ENCODE measurements around the gene CLCN5.

DNA sequence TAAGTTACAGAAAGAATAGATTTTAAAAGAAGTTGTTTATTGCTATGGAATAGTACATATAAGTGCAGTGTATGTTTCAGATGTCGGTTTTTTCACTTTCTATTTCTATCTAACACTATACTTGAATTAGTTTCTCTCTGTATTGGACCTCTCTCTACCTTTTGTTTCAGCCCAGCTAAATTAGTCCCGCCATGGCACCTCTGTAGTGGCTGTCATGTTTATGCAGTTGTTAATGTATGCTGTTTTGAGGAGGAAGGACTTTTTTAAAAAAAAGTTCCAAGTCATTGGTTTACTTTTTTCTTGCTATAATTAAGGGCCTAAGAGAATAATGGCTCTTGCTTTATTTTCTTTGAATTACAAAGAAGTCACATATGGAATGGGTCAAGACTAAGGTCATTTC lies 160.3 kb downstream of the CLCN5 start:
- TF ChIP-seq, protein P1, sequence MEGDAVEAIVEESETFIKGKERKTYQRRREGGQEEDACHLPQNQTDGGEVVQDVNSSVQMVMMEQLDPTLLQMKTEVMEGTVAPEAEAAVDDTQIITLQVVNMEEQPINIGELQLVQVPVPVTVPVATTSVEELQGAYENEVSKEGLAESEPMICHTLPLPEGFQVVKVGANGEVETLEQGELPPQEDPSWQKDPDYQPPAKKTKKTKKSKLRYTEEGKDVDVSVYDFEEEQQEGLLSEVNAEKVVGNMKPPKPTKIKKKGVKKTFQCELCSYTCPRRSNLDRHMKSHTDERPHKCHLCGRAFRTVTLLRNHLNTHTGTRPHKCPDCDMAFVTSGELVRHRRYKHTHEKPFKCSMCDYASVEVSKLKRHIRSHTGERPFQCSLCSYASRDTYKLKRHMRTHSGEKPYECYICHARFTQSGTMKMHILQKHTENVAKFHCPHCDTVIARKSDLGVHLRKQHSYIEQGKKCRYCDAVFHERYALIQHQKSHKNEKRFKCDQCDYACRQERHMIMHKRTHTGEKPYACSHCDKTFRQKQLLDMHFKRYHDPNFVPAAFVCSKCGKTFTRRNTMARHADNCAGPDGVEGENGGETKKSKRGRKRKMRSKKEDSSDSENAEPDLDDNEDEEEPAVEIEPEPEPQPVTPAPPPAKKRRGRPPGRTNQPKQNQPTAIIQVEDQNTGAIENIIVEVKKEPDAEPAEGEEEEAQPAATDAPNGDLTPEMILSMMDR (conservative IDR thresholded peaks at IDR 0.05 in 1 of 2, IDR thresholded peaks at IDR 0.05 in 1 of 2; ENCODE audit: extremely low read depth in 1 of 2, insufficient read depth in 1 of 2, low read depth in 1 of 2, low read length in 2 of 2): no peak
- no peak for TF ChIP-seq EZH2 (IDR thresholded peaks at IDR 0.05; ENCODE audit: borderline replicate concordance, low read length)

All from mammary epithelial cell (primary cell).